Astrocyte of the spinal cord (primary cell): ENCODE measurements around the gene COPA.

Experiments
- DNase-seq: peaks from one replicate; pipeline ENCODE4 v3.0.0; 2011; ENCODE audit warnings: low read depth, low spot score
- H3K4me3 ChIP-seq: 2 replicates; pipeline ENCODE4 v1.5.1; 2011; ENCODE audit warnings: low read depth, mild to moderate bottlenecking, low read length, moderate library complexity
- CTCF ChIP-seq: IDR thresholded peaks from 2 replicates; pipeline ENCODE4 v1.5.1; 2012; ENCODE audit warnings: low read depth, mild to moderate bottlenecking, low read length, inconsistent platforms
- in situ Hi-C: cut with HindIII; loops from 2 replicates; pipeline ENCODE4 v1.10.0; 2017; ENCODE audit warnings: low sequenced_read_pairs

The COPA gene

GRCh38 chr1:160332516-160332915 lies 10.5 kb downstream of the COPA start:
- H3K4me3 ChIP-seq, result no peak overlapping the region
- in situ Hi-C loops, result no loop called here
- no peak for TF ChIP-seq CTCF
- no peak for DNase-seq

- no peak for DNase-seq
- no peak for TF ChIP-seq CTCF
- no peak overlapping the region for H3K4me3 ChIP-seq
- in situ Hi-C loops, result no loop called here
Observed at GRCh38 chr1:160330119-160330518, 12.9 kb downstream of the COPA start.

GRCh38 chr1:160328184-160328583 lies 14.9 kb downstream of the COPA start:
- H3K4me3 ChIP-seq, result no peak overlapping the region
- TF ChIP-seq CTCF, result no peak
- no peak for DNase-seq
- in situ Hi-C loops, result no loop called here

- in situ Hi-C loops, result no loop called here
- no peak for TF ChIP-seq CTCF
- no peak for DNase-seq
- H3K4me3 ChIP-seq, result no peak overlapping the region
Observed at GRCh38 chr1:160326418-160326817, 16.6 kb downstream of the COPA start.

- H3K4me3 ChIP-seq, result no peak overlapping the region
- no peak for TF ChIP-seq CTCF
- DNase-seq, result no peak
- in situ Hi-C loops, result no loop called here
Observed at GRCh38 chr1:160325252-160325651, 17.8 kb downstream of the COPA start.

GRCh38 chr1:160322831-160323230 lies 20.2 kb downstream of the COPA start:
- no peak for TF ChIP-seq CTCF
- in situ Hi-C loops, result no loop called here
- H3K4me3 ChIP-seq, result no peak overlapping the region
- DNase-seq, result no peak

- H3K4me3 ChIP-seq, result no peak overlapping the region
- TF ChIP-seq CTCF, result no peak
- in situ Hi-C loops, result no loop called here
- DNase-seq, result no peak
Observed at GRCh38 chr1:160315359-160315758, 27.7 kb downstream of the COPA start.
